Activated CD8-positive, alpha-beta memory T cell treated with anti-CD3 and anti-CD28 coated beads for 4 hours (primary cell): Measurements from ENCODE around the gene ST3GAL5.
A peak's percentile ranks its signal among the peaks of the same experiment; 100 is the strongest.

Source experiments
- DNase-seq, 2 donors: peaks; one replicate each; pipeline ENCODE4 v3.0.0-alpha.2; 2020; ENCODE audit warnings: low read depth in 2 of 2

Gene ST3GAL5

GRCh38 chr2:85866165-85866659 is 22.6 kb downstream of the ST3GAL5 start:
- no peak for DNase-seq

GRCh38 chr2:85865539-85866164 is 23.1 kb downstream of the ST3GAL5 start:
- no peak for DNase-seq

DNA sequence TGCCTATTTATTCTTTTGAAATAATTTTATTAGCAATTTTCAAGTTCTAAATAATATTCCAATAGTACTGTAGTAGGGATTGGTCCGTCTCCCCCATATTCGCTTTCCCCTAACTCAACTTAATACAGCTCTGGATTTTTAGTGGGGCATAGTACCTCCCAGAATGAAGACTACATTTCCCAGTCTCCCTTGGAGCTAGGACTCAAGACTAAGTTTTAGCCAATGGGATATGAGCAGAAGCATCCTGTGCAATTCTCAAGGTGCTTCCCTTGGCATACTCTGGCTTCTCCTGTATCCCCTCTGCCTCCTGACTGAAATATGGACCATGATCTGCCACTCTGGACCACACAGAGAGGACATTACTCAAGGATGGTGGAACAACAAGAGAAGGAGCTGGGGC is 24.1 kb downstream of the ST3GAL5 start:
- DNase-seq, result no peak

- DNase-seq, result peak in 1 of 2 donors; percentile 41
Observed at GRCh38 chr2:85862426-85862825, 26.4 kb downstream of the ST3GAL5 start.

DNA sequence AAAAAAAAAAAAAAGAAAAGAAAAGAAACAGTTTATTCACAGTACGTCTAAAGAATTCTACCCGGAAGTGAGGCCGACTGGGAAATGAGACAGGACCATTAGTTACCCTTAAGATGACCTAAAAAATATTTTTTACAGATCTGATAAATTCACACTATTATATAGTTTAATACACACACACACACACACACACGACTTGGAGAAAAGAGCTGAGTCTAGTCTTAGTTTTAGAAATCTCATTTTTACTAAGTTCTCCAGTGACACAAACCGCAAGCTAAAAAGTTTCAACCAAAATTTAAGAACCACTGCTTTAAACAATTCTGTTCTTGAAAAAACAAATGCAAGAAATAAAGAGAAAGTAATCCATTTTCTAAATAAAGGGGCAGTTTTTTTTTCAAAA is 27.1 kb downstream of the ST3GAL5 start:
- DNase-seq, result no peak

GRCh38 chr2:85861180-85861579 is 27.6 kb downstream of the ST3GAL5 start:
- no peak for DNase-seq

GRCh38 chr2:85858841-85859240 is 29.9 kb downstream of the ST3GAL5 start:
- DNase-seq, result no peak

DNA sequence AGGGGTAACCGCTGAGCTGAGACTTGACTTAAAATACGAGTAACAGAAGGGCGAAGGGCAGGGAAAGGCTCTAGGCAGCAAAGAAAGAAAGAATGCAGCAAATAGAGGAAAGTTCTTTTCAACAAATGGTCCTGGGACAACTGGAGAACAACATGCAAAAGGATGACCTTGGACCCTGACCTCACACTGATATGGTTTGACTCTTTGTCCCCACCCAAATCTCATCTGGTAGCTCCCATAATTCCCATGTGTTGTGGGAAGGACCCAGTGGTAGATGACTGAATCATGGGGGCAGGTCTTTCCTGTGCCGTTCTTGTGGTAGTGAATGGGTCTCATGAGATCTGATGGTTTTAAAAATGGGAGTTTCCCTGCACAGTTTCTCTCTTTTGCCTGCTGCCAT is 33.9 kb downstream of the ST3GAL5 start:
- DNase-seq, result no peak

DNA sequence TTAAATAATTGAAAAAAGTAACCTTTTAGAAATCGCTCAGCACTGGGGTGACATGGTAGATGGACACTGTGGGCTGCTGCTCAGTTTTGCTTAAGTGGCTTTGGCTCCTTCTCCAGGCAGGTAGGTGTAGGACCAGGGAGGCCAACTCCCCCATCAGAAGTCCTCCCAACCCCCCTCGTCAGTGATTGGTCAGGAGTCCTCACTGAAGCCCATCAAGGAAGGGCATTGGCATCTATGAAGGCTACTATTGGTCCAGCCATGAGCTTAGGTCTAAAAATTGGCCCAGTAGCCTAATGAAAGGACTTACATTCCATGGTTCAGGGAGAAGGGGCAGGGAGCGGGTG is 34.7 kb downstream of the ST3GAL5 start:
- DNase-seq, result no peak

- no peak for DNase-seq
Observed at GRCh38 chr2:85853499-85854165, 35.2 kb downstream of the ST3GAL5 start.

DNA sequence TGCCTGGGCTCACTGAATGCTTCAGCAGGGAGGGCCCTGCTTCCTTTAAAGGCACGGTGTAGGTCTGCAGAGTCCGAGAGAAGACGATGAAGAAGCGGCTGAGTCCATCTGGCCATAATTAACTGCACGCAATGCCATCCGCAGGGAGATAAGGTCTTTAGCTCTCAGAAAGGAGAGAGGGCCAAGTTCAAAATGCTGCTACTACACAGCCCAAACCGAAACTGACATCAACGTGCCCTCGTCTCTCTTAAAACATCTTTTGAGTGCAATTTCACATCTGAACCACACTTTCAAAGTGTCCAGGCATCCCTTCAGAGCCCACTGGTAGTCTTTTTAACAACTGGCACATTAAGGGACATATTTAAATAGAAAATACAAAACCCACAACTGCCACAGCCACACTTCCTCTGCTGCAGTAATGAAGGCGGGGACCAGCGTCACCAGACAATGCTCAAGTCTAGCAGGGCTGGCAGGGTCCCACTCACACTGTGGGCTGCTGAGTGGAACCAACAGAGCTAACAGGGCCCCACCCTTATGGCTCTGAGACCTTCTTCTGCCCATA is 35.8 kb downstream of the ST3GAL5 start:
- DNase-seq, result peak; percentile 29 to 49

- DNase-seq, result no peak
Observed at GRCh38 chr2:85852152-85852840, 36.5 kb downstream of the ST3GAL5 start.

DNA sequence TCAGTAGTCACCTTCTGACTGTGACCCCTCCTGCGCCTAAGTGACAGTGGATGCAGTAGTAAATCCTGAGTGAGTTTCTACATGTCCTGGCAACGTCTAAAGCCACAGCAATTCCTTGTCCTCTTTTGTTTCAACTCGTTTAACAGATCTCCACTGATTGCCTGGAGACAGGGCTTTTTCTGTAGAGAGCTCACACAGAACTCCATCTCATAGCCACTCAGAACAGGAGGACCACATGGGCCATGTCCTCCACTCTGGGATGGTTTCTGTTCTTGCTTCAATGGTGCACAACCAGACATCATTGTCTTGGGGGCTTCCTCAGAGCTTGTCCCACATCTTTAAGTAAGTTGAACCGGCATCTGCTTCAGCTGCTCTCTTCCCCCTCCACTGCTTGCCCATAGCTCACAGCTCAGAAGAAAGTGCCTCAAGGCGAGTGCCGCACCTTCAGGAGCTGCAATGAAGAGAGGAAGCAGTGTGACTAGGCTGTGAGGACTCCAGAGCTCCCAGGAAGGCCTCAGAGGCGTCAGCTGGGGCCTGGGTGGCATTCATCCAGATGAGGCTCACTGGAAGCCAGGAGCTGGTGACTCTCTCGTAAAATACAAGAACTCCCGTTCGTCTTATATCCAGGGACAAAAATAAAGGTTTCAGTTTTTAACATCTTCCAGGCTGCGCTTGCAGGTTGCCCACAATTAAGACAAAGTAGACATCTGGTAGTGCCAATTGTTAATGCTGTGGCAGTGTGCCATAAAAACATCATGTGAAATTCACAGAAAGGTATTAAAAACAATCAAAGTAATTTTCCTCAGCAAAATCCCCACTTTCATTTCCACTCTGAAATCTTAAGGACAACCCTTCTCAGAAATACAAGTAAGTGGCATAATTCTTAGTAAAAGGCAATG is 37.3 kb downstream of the ST3GAL5 start:
- no peak for DNase-seq

- no peak for DNase-seq
Observed at GRCh38 chr2:85850451-85850850, 38.3 kb downstream of the ST3GAL5 start.

DNA sequence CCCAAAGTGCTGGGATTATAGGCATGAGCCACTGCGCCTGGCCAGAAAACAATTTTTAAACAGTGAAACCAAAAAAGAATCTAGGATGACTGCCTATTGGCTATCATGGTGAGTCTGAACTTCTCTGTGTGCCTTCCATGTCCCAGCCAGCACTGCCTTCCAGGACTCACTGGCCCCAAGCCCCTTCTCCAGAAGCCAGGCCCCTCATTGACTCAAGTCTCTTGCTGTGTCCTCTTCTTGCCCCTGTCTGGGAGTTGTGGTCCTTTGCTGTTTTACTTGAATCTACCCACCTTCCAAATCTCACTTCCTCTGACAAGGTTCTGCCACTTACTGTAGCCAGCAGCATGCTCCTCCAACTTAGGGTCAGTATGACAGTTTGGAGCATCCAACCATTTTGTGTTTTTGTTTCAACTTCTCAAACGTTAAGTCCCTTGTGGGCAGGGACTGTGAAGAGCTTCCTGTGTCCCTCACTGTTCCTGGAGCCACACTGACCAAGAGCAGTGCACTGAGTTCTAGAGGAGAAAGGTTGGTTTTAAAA is 41.7 kb downstream of the ST3GAL5 start:
- DNase-seq, result no peak

GRCh38 chr2:85846411-85846810 is 42.4 kb downstream of the ST3GAL5 start:
- no peak for DNase-seq

- DNase-seq, result no peak
Observed at GRCh38 chr2:85844486-85844885, 44.3 kb downstream of the ST3GAL5 start.

GRCh38 chr2:85843543-85843942 is 45.2 kb downstream of the ST3GAL5 start:
- DNase-seq, result no peak

DNA sequence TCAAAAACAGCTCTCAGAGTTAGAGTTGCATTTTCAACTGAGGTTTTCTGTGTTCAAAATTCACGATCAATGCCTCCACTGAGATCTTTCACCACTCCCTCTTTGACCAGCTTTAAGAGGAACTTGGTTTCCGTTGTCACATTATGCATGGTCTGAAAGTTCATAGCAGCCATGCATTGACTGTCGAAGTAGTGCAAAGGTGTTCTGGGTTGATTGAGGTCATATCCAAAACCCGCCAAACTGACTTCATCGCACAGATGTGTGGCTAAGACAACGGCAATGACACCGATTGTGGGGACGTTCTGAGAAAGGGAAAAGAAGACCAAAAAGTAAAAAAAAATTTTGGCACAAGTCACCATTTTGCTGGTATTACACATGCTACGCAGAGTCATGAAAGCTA is 48.7 kb downstream of the ST3GAL5 start:
- no peak for DNase-seq

DNA sequence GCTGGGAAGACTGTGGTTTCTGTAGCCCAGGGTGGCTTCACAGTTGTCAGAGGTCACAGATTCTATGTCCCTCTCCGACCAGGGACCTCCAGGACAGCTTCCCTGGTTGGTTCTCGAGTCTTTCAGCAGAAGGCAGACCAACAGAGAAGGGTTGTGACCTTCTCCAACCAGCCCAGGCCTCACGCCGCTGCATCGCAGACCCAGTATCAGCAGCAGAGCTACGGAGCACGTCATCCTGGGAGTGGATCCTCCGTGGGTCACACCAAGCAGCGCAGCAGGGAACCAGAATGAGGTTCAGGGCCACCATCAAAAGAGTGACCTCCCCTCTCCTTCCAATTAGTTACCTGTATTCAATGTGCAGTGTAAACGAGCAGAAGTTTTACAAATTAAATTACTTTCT is 49.3 kb downstream of the ST3GAL5 start:
- no peak for DNase-seq

- no peak for DNase-seq
Observed at GRCh38 chr2:85838641-85839040, 50.1 kb downstream of the ST3GAL5 start.
